Measurements from ENCODE around the gene ARL1. TPM values are rescaled to one million over a fixed set of nuclear protein-coding genes. Genes with fewer than 3 reads are reported as not detected.
"Not testable (repeated sequence)": the region's sequence is repeated elsewhere in the genome, so short reads cannot be mapped to it uniquely, and the experiment has no call there.

Gene ARL1
- total RNA-seq, 1 experiment from 2014 or later = 107 TPM

DNA sequence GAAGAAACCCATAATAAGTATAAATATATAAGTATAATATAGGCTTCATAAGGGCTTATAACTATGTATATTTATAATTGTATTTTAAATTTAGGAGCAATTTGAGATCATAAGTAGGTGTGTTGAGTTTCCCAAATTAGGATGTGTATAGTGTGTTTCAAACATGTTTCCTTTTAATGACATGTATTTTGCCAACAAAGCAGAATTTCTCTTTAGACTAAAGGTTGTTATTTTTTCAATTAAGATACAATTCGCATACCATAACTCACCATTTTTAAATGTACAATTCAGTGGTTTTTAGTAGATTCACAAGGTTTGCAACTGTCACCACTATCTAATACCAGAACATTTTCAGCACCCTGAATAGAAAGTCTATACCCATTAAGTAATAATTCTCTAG is 7.7 kb upstream of the ARL1 start:
- TF ChIP-seq EZH2 (IDR thresholded peaks at IDR 0.05; ENCODE audit: low read length, unreplicated experiment) (no peak), EZH2phosphoT487 (IDR thresholded peaks at IDR 0.05; ENCODE audit: borderline replicate concordance, low read length) (no peak), CTCF (conservative IDR thresholded peaks at IDR 0.05; ENCODE audit: low read depth, low read length) (no peak)
- ChIA-PET POLR2A (ENCODE audit: unreplicated experiment) (no interaction called here), CTCF (interaction anchor here (0.6 to 0.7 kb wide), 3 partner anchors 21 to 349 kb away, joined by 3 read pairs; no protein-coding TSS in a partner anchor)
- H3K9me3 ChIP-seq (ENCODE audit: low read length) = no peaks in the 10 kb centered on the region
- no TSS peak for BruUV-seq (replicated peaks)
- H3K27ac ChIP-seq (ENCODE audit: low read length) = no peak overlapping the region
- no peaks in the 10 kb centered on the region for H3K79me2 ChIP-seq (ENCODE audit: low read length)
- DNase-seq (no peak), ATAC-seq (no peak)
- H3K9me2 ChIP-seq (replicated peaks; ENCODE audit: low read length) = no peaks in the 10 kb centered on the region
- H2AFZ ChIP-seq (ENCODE audit: low read length) = no peak overlapping the region
- H3K27me3 ChIP-seq (ENCODE audit: low read length) = no peaks in the 10 kb centered on the region
- no peaks in the 10 kb centered on the region for H3K4me1 ChIP-seq (ENCODE audit: insufficient read depth, low read length)
- H4K20me1 ChIP-seq (ENCODE audit: low read length) = no peaks in the 10 kb centered on the region
- no peak overlapping the region for H3K4me3 ChIP-seq (ENCODE audit: low read length)
- H3K36me3 ChIP-seq (ENCODE audit: low read depth, low read length) = no peaks in the 10 kb centered on the region
- H3K4me2 ChIP-seq (ENCODE audit: low read length) = no peak overlapping the region
- H3K9ac ChIP-seq (ENCODE audit: low read length) = no peak overlapping the region
- no peaks in the 10 kb centered on the region for H3F3A ChIP-seq (ENCODE audit: low read length, unreplicated experiment)
- intact Hi-C loops (cut with micrococcal nuclease) = loop anchor here (2.0 kb wide), 1 partner anchor 284 kb away; no protein-coding TSS in a partner anchor

GRCh38 chr12:101414533-101415119 is 7.1 kb upstream of the ARL1 start:
- no peaks in the 10 kb centered on the region for H3K36me3 ChIP-seq (ENCODE audit: low read depth, low read length)
- ChIA-PET POLR2A (ENCODE audit: unreplicated experiment) (no interaction called here), CTCF (interaction anchor here (0.6 to 0.7 kb wide), 4 partner anchors 22 to 350 kb away, joined by 3 read pairs; no protein-coding TSS in a partner anchor)
- H3K9me2 ChIP-seq (replicated peaks; ENCODE audit: low read length) = no peaks in the 10 kb centered on the region
- no peak overlapping the region for H3K4me2 ChIP-seq (ENCODE audit: low read length)
- H3F3A ChIP-seq (ENCODE audit: low read length, unreplicated experiment) = no peaks in the 10 kb centered on the region
- no peaks in the 10 kb centered on the region for H3K9me3 ChIP-seq (ENCODE audit: low read length)
- no TSS peak for BruUV-seq (replicated peaks)
- ATAC-seq (peak; percentile 73), DNase-seq (peak; percentile 88)
- H3K79me2 ChIP-seq (ENCODE audit: low read length) = no peaks in the 10 kb centered on the region
- no peak overlapping the region for H3K4me3 ChIP-seq (ENCODE audit: low read length)
- H3K27ac ChIP-seq (ENCODE audit: low read length) = no peak overlapping the region
- TF ChIP-seq EZH2phosphoT487 (IDR thresholded peaks at IDR 0.05; ENCODE audit: borderline replicate concordance, low read length) = no peak
- TF ChIP-seq EZH2 (IDR thresholded peaks at IDR 0.05; ENCODE audit: low read length, unreplicated experiment) = no peak
- peak; percentile 88 for TF ChIP-seq CTCF (conservative IDR thresholded peaks at IDR 0.05; ENCODE audit: low read depth, low read length)
- H3K4me1 ChIP-seq (ENCODE audit: insufficient read depth, low read length) = peaks cover 4% of the 10 kb centered on the region; the same call in 1 of the 2 replicates
- H2AFZ ChIP-seq (ENCODE audit: low read length) = no peak overlapping the region
- intact Hi-C loops (cut with micrococcal nuclease) = loop anchor here (1.0 to 5.0 kb wide), 7 partner anchors 48 to 426 kb away; no protein-coding TSS in a partner anchor
- no peaks in the 10 kb centered on the region for H4K20me1 ChIP-seq (ENCODE audit: low read length)
- H3K9ac ChIP-seq (ENCODE audit: low read length) = no peak overlapping the region
- no peaks in the 10 kb centered on the region for H3K27me3 ChIP-seq (ENCODE audit: low read length)

DNA sequence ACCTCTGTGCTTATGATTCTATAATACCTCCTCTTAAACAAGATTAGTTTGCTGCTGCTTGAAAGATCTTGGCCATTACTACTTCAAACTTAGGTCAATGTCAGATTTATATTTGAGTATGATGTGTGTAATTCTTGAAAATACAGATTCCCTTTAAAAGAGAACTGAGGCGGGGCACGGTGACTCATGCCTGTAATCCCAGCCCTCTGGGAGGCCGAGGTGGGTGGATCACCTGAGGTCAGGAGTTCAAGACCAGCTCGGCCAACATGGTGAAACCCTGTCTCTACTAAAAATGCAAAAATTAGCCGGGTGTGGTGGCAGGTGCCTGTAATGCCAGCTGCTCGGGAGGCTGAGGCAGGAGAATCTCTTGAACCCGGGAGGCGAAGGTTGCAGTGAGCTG is 2.6 kb upstream of the ARL1 start:
- BruUV-seq (replicated peaks); H3K9ac ChIP-seq (ENCODE audit: low read length); CTCF ChIA-PET; POLR2A ChIA-PET (ENCODE audit: unreplicated experiment); H3K4me3 ChIP-seq (ENCODE audit: low read length); H3K27me3 ChIP-seq (ENCODE audit: low read length); H3K9me3 ChIP-seq (ENCODE audit: low read length); DNase-seq; H3K9me2 ChIP-seq (replicated peaks; ENCODE audit: low read length); H3F3A ChIP-seq (ENCODE audit: low read length, unreplicated experiment); ATAC-seq; H3K27ac ChIP-seq (ENCODE audit: low read length); H2AFZ ChIP-seq (ENCODE audit: low read length); H3K36me3 ChIP-seq (ENCODE audit: low read depth, low read length); H3K4me2 ChIP-seq (ENCODE audit: low read length): not testable (repeated sequence)
- Histone ChIP-seq H4K20me1 (ENCODE audit: low read length) (peaks cover 14% of the 10 kb centered on the region), H3K79me2 (ENCODE audit: low read length) (peaks cover 23% of the 10 kb centered on the region), H3K4me1 (ENCODE audit: insufficient read depth, low read length) (peaks cover 19% of the 10 kb centered on the region)
- intact Hi-C loops (cut with micrococcal nuclease) = loop anchor here (5.0 kb wide), 2 partner anchors 52 to 362 kb away; no protein-coding TSS in a partner anchor

Data from PC-3 (cell line).